Smooth muscle cell (in vitro differentiated cells): Measurements from ENCODE around the gene SNRNP70. TPM values are rescaled to one million over a fixed set of nuclear protein-coding genes. Genes with fewer than 3 reads are reported as not detected.

ENCODE experiments used
- DNase-seq: peaks from one replicate; lab custom pipeline; 2025; ENCODE audit not compliant: unreplicated experiment; lab: John Stamatoyannopoulos, UW
- H2AFZ ChIP-seq: fragments of 200-600 bp; sonication (generic); 2 replicates; pipeline ENCODE4 v1.6.0; 2016; ENCODE audit warnings: antibody characterized with exemption, low read depth, mild to moderate bottlenecking
- H3F3A ChIP-seq: fragments of 200-600 bp; sonication (generic); 2 replicates; pipeline ENCODE4 v1.6.0; 2017; ENCODE audit warnings: antibody characterized with exemption, low read depth
- H3K27ac ChIP-seq: fragments of 200-600 bp; sonication (generic); 2 replicates; pipeline ENCODE4 v1.5.1; 2016; ENCODE audit warnings: low read depth, mild to moderate bottlenecking
- H3K27me3 ChIP-seq: fragments of 200-600 bp; sonication (generic); 2 replicates; pipeline ENCODE4 v1.6.1; 2016; ENCODE audit warnings: low read depth, mild to moderate bottlenecking
- H3K36me3 ChIP-seq: fragments of 200-600 bp; sonication (generic); 2 replicates; pipeline ENCODE4 v1.5.1; 2016; ENCODE audit warnings: low read depth
- H3K4me1 ChIP-seq: fragments of 200-600 bp; sonication (generic); 2 replicates; pipeline ENCODE4 v1.5.1; 2016; ENCODE audit warnings: low read depth
- H3K4me2 ChIP-seq: fragments of 200-600 bp; sonication (generic); 2 replicates; pipeline ENCODE4 v1.6.0; 2016; ENCODE audit warnings: mild to moderate bottlenecking
- H3K4me3 ChIP-seq: fragments of 200-600 bp; sonication (generic); 2 replicates; pipeline ENCODE4 v1.5.1; 2016; ENCODE audit warnings: mild to moderate bottlenecking
- H3K79me2 ChIP-seq: fragments of 200-600 bp; sonication (generic); 2 replicates; pipeline ENCODE4 v1.6.0; 2016; ENCODE audit warnings: low read depth, mild to moderate bottlenecking
- H3K9ac ChIP-seq: fragments of 200-600 bp; sonication (generic); 2 replicates; pipeline ENCODE4 v1.6.0; 2016; ENCODE audit warnings: low read depth
- H3K9me3 ChIP-seq: fragments of 200-600 bp; sonication (generic); replicated peaks from 2 replicates; pipeline ENCODE4 v1.5.1; 2016; ENCODE audit warnings: low read depth
- H4K20me1 ChIP-seq: fragments of 200-600 bp; sonication (generic); 2 replicates; pipeline ENCODE4 v1.6.0; 2016; ENCODE audit warnings: low read depth
- WGBS: methylation state at CpG from one replicate; pipeline ENCODE4 v1.1.7; 2016; ENCODE audit warnings: low lambda C conversion rate; 5-methylcytosine and 5-hydroxymethylcytosine counted together
- polyA plus RNA-seq: library from polyadenylated mRNA; unstranded; fragments of >200 nt; fragmentation: Nextera tagmentation; extraction: Ambion mirVana; gene quantifications from 2 replicates; pipeline ENCODE4 v1.2.1, GENCODE V29; 2016
- total RNA-seq: library from RNA; depleted of rRNA; stranded (reverse); fragments of >200 nt; gene quantifications from 2 replicates; pipeline ENCODE4 v1.2.3, GENCODE V29; 2014
- TF ChIP-seq, protein P1 (sequence below): fragments of 200-600 bp; sonication (generic); IDR thresholded peaks from 2 replicates; pipeline ENCODE4 v1.5.1; 2017; ENCODE audit warnings: borderline replicate concordance, mild to moderate bottlenecking, antibody characterized with exemption; ENCODE audit not compliant: insufficient read depth, poor library complexity, severe bottlenecking

SNRNP70 gene
- total and polyA plus RNA-seq, 2 experiments from 2014 or later, result 200 to 206 TPM

DNA sequence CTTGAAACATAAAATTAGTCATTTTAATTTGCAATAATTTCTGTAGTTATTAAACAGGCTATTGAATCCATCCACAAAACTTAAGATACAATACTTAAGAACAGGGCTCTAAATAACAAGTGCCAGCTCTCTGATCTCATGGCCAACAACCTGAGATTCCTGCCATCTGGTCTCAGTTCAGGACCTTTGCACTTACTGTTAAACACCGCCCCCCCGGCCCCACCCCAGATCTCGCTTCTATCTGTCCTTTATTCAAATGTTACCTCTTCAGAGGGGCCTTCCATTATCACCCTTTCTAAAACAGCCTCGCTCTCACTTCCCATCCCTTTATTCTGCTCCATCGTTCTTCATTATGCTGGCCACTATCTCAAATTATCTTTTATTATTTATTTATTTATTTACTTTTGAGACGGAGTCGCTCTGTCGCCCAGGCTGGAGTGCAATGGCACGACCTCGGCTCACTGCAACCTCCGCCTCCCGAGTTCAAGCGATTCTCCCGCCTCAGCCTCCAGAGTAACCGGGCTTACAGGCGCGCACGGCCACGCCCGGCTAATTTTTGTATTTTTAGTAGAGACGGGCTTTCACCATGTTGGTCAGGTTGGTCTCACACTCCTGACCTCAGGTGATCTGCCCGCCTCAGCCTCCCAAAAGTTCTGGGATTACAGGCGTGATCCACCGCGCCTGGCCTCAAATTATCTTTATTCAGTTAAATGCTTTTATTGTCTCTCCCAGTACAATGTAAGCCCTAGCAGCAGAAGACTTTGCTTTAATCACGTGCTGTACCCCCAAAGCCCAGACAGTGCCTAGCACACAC is 838 bp upstream of the SNRNP70 start:
- TF ChIP-seq, protein P1, sequence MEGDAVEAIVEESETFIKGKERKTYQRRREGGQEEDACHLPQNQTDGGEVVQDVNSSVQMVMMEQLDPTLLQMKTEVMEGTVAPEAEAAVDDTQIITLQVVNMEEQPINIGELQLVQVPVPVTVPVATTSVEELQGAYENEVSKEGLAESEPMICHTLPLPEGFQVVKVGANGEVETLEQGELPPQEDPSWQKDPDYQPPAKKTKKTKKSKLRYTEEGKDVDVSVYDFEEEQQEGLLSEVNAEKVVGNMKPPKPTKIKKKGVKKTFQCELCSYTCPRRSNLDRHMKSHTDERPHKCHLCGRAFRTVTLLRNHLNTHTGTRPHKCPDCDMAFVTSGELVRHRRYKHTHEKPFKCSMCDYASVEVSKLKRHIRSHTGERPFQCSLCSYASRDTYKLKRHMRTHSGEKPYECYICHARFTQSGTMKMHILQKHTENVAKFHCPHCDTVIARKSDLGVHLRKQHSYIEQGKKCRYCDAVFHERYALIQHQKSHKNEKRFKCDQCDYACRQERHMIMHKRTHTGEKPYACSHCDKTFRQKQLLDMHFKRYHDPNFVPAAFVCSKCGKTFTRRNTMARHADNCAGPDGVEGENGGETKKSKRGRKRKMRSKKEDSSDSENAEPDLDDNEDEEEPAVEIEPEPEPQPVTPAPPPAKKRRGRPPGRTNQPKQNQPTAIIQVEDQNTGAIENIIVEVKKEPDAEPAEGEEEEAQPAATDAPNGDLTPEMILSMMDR, result no peak
- 82% methylated on average over 26 of the region's 26 CpGs for WGBS

DNA sequence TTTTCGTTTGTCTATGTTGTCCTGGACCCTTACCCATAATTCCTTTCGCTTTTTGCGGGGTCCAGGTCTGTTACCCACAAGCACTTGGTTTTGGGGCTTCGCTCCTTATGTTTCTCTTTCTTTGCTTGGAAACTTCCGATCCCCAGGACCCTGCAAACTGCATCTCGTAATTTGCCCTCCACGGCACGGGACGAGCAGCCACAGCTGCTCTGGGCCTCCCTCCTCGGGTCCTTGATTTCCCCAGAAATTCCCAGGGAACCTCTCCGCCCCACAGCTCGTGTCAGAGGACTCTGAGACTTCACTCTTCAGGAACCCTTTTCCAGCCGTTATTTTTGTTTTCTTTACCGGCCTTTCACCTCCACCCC is 599 bp downstream of the SNRNP70 start:
- Histone ChIP-seq H3K4me3 (peak overlapping the region; percentile 79), H3F3A (no peaks in the 10 kb centered on the region), H3K27ac (peak overlapping the region; percentile 72), H3K4me2 (peak overlapping the region; percentile 84), H3K9me3 (no peaks in the 10 kb centered on the region), H3K79me2 (peaks cover 54% of the 10 kb centered on the region), H4K20me1 (peaks cover 53% of the 10 kb centered on the region), H3K9ac (peak overlapping the region; percentile 92), H3K4me1 (peaks cover 18% of the 10 kb centered on the region), H3K36me3 (no peaks in the 10 kb centered on the region), H2AFZ (peak overlapping the region; percentile 65), H3K27me3 (no peaks in the 10 kb centered on the region)
- WGBS, result 3% methylated on average over 14 of the region's 14 CpGs
- no peak for DNase-seq
- TF ChIP-seq, protein P1, result no peak

More for the DNA sequence above, 838 bp upstream of the SNRNP70 start:
- no peaks in the 10 kb centered on the region for H3F3A ChIP-seq
- peak overlapping the region; percentile 97 for H2AFZ ChIP-seq
- H4K20me1 ChIP-seq, result peaks cover 39% of the 10 kb centered on the region
- H3K79me2 ChIP-seq, result peaks cover 41% of the 10 kb centered on the region
- peak overlapping the region; percentile 57 for H3K9ac ChIP-seq
- H3K4me3 ChIP-seq, result peak overlapping the region; percentile 79
- no peaks in the 10 kb centered on the region for H3K27me3 ChIP-seq
- peaks cover 18% of the 10 kb centered on the region for H3K4me1 ChIP-seq
- H3K4me2 ChIP-seq, result peak overlapping the region; percentile 86
- H3K9me3 ChIP-seq, result no peaks in the 10 kb centered on the region
- peak overlapping the region; percentile 43 for H3K27ac ChIP-seq
- H3K36me3 ChIP-seq, result no peaks in the 10 kb centered on the region
- no peak for DNase-seq

DNA sequence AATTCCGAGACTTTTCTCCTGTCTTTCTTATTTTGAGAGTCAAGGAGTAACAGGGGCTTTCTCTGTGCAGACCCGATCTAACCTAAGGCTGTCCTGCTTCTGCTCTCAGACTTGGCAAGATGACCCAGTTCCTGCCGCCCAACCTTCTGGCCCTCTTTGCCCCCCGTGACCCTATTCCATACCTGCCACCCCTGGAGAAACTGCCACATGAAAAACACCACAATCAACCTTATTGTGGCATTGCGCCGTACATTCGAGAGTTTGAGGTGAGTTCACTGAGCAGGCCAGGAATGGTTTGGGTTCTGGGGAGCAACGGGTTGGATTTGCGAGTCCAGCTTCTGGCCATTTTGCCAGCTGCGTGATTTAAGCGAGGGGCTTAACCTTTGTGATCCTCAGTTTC is 1.0 kb downstream of the SNRNP70 start:
- Histone ChIP-seq H3K4me3 (peak overlapping the region; percentile 79), H3K9me3 (no peaks in the 10 kb centered on the region), H3K79me2 (peaks cover 59% of the 10 kb centered on the region), H2AFZ (no peak overlapping the region), H3K4me1 (peaks cover 18% of the 10 kb centered on the region), H3K27me3 (no peaks in the 10 kb centered on the region), H3K27ac (peak overlapping the region; percentile 72), H4K20me1 (peaks cover 57% of the 10 kb centered on the region), H3K36me3 (no peaks in the 10 kb centered on the region), H3F3A (no peaks in the 10 kb centered on the region), H3K9ac (peak overlapping the region; percentile 92), H3K4me2 (peak overlapping the region; percentile 84)
- 72% methylated on average over 11 of the region's 11 CpGs for WGBS
- DNase-seq, result no peak
- TF ChIP-seq, protein P1, result no peak
